ENCODE measurements around the gene DSCAM.

Gene DSCAM

GRCh38 chr21:40381111-40381510 is 465.8 kb downstream of the DSCAM start:
- TF ChIP-seq CTCF (IDR thresholded peaks at IDR 0.05; ENCODE audit: control insufficient read depth, insufficient read depth, low read depth, low read length, missing control alignments) = no peak
- DNase-seq (ENCODE audit: low read depth) = no peak
- no peak overlapping the region for H3K4me3 ChIP-seq (ENCODE audit: control insufficient read depth, low read depth, low read length)

DNA sequence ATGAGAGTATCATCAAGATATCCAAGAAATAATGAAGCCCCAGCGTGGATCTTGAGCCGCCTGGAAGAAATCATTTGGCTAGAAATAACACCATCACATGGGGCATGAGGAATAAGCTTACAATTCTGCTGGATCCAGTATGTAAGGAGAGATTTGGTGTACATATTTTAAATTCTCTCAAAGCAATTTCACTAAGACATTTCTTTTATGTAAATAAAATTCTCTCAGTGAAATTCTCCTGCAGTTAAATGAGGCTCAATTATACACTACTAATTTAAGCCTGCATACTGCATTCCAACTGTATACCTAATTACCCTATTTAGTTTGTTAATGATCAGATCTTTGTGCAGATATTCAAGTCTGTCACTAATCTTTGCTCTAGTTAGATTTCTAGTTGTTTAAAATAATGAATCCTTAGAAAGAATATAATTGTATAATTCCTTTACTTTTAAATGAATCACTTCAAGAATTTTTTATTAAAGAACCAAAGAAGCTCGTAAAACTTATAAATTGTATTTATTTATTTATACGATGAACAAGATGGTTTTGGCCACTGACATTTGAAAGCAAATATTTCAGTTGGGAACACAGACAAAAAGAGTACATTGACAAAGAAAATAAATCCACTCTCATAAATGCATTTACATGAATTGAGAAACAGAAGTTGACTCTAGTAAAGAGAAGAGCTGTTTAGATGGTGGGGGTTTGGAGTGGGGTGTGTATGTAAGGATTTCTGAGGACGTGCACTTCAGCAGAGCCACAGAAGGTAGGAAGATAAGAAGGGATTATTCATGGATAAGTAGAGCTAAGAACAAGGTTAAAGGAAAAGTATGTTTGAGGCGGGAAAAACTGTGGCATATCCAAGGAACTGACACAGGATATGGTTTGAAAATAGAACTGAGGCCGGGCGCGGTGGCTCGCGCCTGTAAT is 466.8 kb downstream of the DSCAM start:
- TF ChIP-seq CTCF (IDR thresholded peaks at IDR 0.05; ENCODE audit: control insufficient read depth, insufficient read depth, low read depth, low read length, missing control alignments) = no peak
- no peak for DNase-seq (ENCODE audit: low read depth)
- no peak overlapping the region for H3K4me3 ChIP-seq (ENCODE audit: control insufficient read depth, low read depth, low read length)

DNA sequence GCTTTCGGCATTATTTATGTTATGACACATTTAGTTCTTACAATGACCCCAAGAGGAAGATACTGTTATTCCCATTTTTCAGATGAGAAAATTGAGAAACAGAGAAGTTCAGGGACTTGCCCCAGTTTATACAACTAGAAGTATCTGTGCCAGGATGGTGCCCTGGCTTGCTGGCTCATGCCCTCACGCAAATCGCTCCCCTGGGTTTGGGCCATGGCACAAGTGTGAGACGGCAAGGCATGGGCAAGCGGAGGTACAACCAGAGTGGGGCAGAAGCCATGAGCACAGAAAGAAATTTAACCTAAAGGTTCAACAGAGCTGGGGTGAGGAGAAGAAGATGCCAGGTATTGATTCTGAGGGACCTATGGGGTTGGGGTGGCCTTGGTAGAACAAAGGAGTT is 469.8 kb downstream of the DSCAM start:
- H3K4me3 ChIP-seq (ENCODE audit: control insufficient read depth, low read depth, low read length) = no peak overlapping the region
- DNase-seq (ENCODE audit: low read depth) = no peak
- no peak for TF ChIP-seq CTCF (IDR thresholded peaks at IDR 0.05; ENCODE audit: control insufficient read depth, insufficient read depth, low read depth, low read length, missing control alignments)

GRCh38 chr21:40373761-40374160 is 473.2 kb downstream of the DSCAM start:
- DNase-seq (ENCODE audit: low read depth) = no peak
- TF ChIP-seq CTCF (IDR thresholded peaks at IDR 0.05; ENCODE audit: control insufficient read depth, insufficient read depth, low read depth, low read length, missing control alignments) = no peak
- no peak overlapping the region for H3K4me3 ChIP-seq (ENCODE audit: control insufficient read depth, low read depth, low read length)

DNA sequence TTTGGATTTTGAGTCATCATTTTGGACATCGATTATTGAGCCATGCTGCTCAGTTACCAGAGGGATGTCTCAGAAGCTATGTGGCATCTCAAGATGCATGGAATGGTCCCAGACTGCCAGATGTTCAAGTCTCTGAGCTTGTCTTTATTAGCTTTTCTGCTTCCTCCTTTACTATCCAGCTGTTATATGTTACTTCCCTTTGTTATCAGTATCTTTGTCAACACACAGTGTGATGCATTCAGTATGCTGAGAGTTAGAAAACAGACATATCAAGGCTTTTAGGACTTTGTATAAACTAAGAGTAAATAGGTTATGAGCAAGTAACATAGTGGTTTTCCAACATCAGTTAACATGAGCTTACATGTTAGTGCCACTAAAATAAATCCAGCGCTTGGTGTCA is 474.5 kb downstream of the DSCAM start:
- TF ChIP-seq CTCF (IDR thresholded peaks at IDR 0.05; ENCODE audit: control insufficient read depth, insufficient read depth, low read depth, low read length, missing control alignments) = no peak
- no peak overlapping the region for H3K4me3 ChIP-seq (ENCODE audit: control insufficient read depth, low read depth, low read length)
- no peak for DNase-seq (ENCODE audit: low read depth)

DNA sequence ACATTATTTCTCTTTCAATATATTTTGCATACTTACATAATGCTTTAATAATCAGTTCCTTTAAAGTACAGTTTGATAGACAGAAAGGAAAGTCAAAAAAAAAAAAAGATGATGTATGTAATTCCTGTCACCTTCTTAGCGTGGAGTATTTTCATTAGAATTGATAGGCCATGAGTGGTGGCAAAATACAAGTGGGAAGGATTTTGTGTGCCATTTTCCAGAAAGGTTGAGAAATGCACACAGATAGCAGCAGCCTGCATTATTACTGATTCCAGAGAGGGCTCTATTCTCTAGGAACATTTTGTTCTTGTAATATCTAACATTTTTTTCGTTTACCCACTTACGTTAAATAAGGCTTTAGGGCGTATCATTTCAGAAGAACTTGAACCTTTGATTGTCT is 475.6 kb downstream of the DSCAM start:
- H3K4me3 ChIP-seq (ENCODE audit: control insufficient read depth, low read depth, low read length) = no peak overlapping the region
- no peak for TF ChIP-seq CTCF (IDR thresholded peaks at IDR 0.05; ENCODE audit: control insufficient read depth, insufficient read depth, low read depth, low read length, missing control alignments)
- no peak for DNase-seq (ENCODE audit: low read depth)
